Vagina (tissue), 2 donors: Measurements from ENCODE around the gene AMBRA1.

Experiments used
- POLR2A ChIP-seq, 2 donors: fragments of 450-650 bp; IDR thresholded peaks; one replicate each; pipeline ENCODE4 v1.6.1; 2017; ENCODE audit warnings: antibody characterized with exemption in 2 of 2, mild to moderate bottlenecking in 2 of 2, moderate library complexity in 2 of 2
- TF ChIP-seq, protein P1 (sequence below), 3 experiments: fragments of 450-650 bp in 2 of 3; fragments of 200-600 bp in 1 of 3; sonication (generic) in 1 of 3; IDR thresholded peaks; one replicate each; pipeline ENCODE4 v1.5.1; 2017 to 2019; ENCODE audit warnings: antibody characterized with exemption in 3 of 3, mild to moderate bottlenecking in 2 of 3, moderate library complexity in 2 of 3

DNA sequence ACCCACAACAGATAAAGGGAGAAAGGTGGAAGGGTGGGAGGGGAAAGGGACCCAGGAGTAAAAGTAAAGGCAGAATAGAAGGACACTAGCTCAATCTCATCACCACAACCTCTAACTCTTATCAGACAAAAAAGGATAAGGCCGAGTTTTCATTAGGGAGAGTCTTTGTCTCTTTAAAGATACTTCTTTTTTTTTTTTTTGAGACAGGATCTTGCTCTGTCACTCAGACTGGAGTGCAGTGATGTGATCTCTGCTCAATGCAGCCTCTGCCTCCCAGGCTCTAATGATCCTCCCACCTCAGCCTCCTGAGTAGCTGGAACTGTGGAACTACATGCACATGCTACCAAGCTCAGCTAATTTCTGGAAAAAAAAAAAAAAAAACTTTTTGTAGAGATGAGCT, 116.7 kb downstream of the AMBRA1 start:
- TF ChIP-seq, protein P1, sequence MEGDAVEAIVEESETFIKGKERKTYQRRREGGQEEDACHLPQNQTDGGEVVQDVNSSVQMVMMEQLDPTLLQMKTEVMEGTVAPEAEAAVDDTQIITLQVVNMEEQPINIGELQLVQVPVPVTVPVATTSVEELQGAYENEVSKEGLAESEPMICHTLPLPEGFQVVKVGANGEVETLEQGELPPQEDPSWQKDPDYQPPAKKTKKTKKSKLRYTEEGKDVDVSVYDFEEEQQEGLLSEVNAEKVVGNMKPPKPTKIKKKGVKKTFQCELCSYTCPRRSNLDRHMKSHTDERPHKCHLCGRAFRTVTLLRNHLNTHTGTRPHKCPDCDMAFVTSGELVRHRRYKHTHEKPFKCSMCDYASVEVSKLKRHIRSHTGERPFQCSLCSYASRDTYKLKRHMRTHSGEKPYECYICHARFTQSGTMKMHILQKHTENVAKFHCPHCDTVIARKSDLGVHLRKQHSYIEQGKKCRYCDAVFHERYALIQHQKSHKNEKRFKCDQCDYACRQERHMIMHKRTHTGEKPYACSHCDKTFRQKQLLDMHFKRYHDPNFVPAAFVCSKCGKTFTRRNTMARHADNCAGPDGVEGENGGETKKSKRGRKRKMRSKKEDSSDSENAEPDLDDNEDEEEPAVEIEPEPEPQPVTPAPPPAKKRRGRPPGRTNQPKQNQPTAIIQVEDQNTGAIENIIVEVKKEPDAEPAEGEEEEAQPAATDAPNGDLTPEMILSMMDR (IDR thresholded peaks at IDR 0.05): no peak
- no peak for TF ChIP-seq POLR2A (IDR thresholded peaks at IDR 0.05)
